GM21717 (cell line): ENCODE results near the gene SLC1A3.

Source experiments
- ATAC-seq: cut with Tn5 transposase; IDR thresholded peaks from one replicate; pipeline ENCODE4 v1.9.1; 2021; ENCODE audit warnings: mild to moderate bottlenecking, moderate library complexity; ENCODE audit not compliant: unreplicated experiment

Gene SLC1A3

DNA sequence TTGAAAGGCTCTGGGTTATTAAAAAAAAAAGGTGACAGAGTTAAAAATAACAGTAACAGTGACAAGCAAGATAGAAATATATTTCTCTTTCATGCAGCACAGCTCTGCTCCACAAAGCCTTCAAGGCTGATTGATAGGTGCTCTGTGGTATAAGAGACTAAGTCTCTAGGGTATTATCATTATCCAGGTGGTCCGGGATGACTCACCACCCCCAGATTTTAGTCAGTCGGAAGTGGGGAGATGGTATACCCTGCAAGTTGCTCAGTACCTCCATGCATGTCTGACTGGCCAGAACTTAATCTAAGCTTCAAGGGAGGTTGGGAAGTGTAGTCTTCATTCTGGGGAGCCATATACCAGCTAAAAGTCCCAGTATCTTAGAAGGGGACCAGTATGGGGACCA, 76.1 kb downstream of the SLC1A3 start:
- ATAC-seq: no peak

DNA sequence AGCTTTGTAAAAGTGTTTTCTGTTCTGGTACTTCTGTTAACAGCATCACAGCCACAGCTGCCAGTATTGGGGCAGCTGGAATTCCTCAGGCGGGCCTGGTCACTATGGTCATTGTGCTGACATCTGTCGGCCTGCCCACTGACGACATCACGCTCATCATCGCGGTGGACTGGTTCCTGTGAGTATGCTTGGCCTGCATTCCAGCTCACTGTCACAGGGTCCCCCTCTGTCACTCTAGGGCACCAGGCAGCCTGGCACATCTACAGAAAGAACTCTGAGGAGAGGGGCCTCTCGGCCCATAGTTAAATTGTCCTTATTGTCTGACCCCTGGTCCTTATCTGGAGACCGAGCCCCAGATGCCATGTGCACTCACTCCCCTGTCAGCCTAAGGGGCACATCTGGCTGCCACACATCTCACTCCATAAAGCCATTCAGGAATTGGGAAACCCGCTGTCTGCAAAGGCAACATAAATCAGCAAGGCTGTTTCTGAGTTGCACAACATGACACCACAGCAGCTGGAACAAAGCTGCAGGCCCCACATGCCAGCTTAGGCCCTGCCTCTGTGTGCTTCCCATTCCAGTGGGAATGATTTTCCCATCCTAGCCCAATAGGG, 77.5 kb downstream of the SLC1A3 start:
- ATAC-seq: no peak

DNA sequence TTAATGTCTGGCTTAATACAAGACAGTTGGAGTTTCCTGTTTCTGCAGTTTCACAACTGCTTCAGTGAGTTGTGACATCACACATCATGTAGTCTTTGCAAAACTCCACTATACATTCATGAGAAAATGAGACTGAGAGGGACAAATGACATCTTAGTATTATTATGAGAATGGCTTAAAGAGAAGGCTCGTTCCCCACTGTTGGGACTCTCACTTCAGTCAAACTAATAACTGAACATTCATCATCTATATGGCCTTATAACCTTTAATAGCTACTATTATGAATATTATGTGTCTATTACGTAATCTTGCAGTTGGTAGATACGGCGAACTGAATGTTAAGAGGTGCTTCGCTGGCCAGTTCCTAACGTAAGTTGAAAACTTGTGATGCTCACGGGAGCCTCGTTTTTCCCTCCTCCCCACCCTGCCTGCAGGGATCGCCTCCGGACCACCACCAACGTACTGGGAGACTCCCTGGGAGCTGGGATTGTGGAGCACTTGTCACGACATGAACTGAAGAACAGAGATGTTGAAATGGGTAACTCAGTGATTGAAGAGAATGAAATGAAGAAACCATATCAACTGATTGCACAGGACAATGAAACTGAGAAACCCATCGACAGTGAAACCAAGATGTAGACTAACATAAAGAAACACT, 79.4 kb downstream of the SLC1A3 start:
- no peak for ATAC-seq

DNA sequence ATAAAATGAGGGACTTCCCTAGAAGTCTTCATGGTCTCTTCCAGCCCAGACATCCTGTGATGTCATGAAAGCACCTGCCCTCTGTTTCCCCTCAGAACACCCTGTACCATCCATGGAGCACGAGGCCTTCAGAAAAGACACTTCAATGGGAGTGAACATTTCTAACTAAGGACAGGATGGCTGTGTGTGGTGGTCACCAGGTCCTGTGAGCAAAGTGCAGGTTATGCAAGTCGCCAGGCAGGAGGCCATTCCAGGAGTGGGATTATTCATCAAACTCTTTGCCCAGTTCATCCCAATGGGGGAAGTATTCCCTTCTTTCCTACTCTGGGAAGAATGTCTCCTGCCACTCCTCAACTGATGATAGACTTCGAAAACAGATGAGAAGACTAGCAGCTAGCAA, 80.5 kb downstream of the SLC1A3 start:
- ATAC-seq: no peak

DNA sequence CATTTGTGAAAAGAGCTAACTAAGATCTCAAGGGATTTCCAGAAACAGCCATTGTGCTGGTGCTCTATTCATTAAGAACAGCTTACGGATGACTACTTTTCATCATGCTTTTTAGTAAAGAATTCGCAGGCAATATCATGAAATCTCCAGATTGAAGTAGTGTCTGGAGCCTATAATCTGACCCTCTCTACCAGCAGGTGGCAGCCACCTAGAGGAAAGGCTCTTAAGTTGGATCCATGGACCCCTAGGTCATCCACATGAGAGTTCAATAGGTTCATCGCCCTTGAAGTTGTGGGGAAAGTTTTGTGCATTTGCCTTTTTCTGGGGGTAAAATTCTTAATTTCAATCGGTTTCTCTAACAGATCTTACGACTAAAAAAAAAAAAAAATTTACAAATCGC, 82.3 kb downstream of the SLC1A3 start:
- no peak for ATAC-seq

GRCh38 chr5:36689225-36689624, 82.8 kb downstream of the SLC1A3 start:
- peak; percentile 37 for ATAC-seq

DNA sequence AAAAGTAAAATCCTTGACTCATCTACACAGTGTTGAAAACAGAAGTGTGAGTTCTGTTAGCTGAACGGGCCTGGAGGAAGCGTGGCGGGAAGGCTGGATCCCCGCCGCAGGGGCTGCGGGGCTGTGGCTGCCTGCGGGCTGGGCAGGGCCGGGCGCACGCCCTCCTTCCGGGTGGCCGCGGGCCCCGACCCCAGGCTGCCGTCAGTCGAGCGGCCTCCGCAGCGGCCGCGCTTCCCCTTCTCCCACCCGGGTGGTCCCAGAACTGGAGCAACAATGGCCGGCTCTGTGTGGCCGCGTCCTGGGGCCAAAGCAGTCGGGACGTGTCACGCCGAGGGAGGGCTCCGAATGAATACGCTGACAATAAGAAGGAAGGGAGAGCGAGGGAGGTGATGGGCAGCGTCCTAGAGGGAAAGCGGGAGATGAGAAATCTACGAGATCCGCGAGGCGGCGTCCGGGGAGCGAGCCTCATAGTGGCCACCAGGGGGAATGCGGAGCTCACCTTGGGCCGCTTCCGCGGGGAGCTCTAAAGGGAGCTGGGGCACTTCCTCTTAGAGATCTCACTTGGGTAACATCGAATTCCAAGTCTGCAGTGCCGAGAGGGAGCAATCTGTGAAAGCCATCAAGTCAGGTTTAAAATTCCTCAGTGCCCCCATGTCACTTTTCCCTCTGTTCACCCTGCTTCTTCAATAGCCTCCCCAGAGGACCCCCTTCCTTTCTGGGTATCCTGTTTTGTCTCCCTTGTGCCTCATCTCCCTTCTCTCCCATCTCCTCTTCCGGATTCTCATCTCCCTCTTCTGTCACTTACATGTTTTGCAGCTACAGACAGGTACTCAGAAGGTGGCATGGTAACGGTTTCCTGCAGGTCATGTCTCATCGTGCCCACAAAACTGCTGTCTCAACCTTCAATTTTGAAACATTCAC, 83.9 kb downstream of the SLC1A3 start:
- ATAC-seq: peak; percentile 82

- no peak for ATAC-seq
Observed at GRCh38 chr5:36691226-36691625, 84.8 kb downstream of the SLC1A3 start.

GRCh38 chr5:36691696-36692371, 85.4 kb downstream of the SLC1A3 start:
- ATAC-seq: no peak

- peak; percentile 62 for ATAC-seq
Observed at GRCh38 chr5:36692791-36693763, 86.7 kb downstream of the SLC1A3 start.

DNA sequence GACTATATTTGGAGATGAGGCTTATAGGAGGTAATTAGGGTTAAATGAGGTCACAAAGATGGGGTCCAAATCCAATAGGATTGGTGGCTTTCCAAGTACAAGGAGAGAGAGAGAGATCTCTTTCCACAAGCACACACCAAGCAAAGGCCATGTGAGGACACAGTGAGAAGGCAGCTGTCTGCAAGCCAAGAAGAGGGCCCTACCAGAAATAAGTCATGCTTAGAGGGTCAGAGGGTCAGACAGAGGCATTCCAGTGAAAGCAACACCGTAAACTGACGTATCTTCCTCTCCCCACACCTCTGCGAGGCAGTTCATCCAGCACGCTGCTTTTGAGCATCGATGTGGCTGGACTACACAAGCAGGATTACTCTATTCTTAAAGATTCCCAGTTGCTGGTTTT, 87.9 kb downstream of the SLC1A3 start:
- no peak for ATAC-seq

DNA sequence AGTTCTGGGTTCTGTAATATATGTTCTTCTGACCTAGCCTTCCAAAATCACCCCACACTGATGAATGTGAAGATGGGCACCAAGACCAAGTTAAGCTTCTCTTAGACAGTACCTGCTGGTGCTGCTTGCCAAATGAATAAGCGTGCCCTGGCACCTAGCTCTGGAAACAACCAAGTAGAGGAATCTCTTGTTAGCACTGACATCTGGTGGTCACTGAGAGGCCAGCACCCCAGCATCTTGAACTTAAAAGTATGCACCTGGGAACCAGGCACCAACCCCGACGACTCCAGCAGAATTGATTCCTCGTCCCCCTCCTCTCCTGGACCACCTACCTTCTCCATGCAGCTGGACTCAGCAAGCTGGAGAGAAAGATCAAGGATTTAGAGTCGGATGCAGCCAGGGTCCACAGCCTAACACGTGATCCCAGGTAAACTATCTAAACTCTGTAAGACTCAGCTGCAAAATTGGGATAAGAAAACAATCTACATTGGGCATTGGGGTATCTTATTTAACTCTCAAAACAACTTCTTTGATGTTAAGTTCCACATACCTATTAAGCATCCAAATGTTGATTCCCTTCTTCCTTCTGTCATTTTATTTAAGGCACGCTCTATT, 89.8 kb downstream of the SLC1A3 start:
- peak; percentile 59 for ATAC-seq

- ATAC-seq: no peak
Observed at GRCh38 chr5:36698031-36698430, 91.6 kb downstream of the SLC1A3 start.

- ATAC-seq: peak; percentile 93
Observed at GRCh38 chr5:36701085-36701698, 94.8 kb downstream of the SLC1A3 start.

DNA sequence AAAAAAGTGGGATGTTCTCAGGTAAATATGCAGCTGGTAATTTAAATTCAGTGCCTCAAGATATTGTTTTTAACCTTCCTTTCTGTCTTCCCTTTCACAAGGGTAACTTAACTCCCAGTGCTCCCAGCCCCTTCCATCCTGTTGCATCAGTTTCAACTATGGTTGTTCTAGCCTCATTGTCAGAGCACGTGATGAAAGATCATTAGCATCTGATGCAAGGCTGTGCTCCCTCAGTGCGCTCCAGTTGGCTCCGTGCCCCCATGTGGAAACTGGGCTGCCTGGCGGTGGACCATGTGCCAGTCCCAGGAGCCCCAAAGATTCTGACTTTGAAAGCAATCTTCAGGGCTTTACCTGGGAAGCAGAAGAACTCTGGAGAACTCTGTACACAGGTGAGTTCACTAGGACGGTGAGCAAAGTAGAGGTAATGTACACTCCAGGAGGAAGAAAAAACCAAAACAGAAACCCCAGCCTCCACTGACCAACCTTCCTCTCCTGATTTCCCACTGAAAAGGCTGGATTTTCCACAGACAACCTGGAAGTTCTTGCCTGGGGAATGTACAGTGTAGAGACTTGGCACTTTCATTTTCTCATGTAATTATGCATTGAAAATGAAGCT, 96.9 kb downstream of the SLC1A3 start:
- no peak for ATAC-seq

DNA sequence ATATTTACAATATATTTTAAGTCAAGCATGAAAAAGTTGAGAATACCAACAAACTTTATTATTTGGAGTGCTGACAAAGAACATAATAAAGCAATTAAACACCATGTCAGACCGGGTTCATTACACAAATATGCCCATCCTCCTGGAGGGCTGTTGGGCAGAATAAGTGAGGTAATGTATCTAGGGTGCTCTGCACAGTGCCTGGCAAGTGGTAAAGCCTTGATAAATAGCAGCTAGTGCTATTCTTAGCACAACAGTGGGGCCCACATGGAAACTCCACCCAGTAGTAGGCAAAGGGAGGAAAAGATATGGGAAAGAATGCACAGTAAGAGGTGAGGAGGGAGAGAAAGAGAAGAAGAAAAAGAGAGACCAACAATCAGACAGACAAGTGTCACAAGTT, 97.7 kb downstream of the SLC1A3 start:
- no peak for ATAC-seq

- ATAC-seq: no peak
Observed at GRCh38 chr5:36705055-36705454, 98.6 kb downstream of the SLC1A3 start.

DNA sequence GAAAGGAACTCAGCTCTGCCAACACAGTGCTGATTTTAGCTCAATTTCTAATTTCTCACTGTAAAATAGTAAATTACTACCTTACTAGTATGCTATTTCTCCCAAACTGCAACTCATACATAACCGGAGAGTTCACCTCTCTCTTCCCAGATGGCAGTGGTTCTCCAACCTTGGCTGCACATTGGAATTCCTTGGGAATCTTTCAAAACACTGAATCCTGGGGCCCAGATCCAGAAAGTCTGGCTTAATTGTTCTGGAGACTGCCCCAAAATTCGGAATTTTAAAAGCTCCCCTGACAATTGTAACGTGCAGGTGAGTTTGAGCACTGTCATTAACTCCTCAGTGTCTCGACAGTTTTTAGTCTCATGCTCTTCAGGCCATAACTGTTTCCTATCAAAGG, 100.3 kb downstream of the SLC1A3 start:
- ATAC-seq: no peak

- ATAC-seq: no peak
Observed at GRCh38 chr5:36708996-36709395, 102.6 kb downstream of the SLC1A3 start.
